ACC112 (cell line): ENCODE data around the gene CFAP20DC.
"Not testable (repeated sequence)": the region's sequence is repeated elsewhere in the genome, so short reads cannot be mapped to it uniquely, and the experiment has no call there.

ENCODE experiments used
- H2AFZ ChIP-seq: fragments of 200-600 bp; sonication (generic); one replicate; pipeline ENCODE4 v1.6.0; 2017; ENCODE audit warnings: antibody characterized with exemption, low read length; ENCODE audit not compliant: unreplicated experiment
- H3K27ac ChIP-seq: fragments of 200-600 bp; sonication (generic); 2 replicates; pipeline ENCODE4 v1.5.1; 2014; ENCODE audit warnings: low read depth, mild to moderate bottlenecking, antibody characterized with exemption, low read length, moderate library complexity
- H3K27me3 ChIP-seq: fragments of 200-600 bp; sonication (generic); 2 replicates; pipeline ENCODE4 v1.6.1; 2014; ENCODE audit warnings: mild to moderate bottlenecking, antibody characterized with exemption, low read length, moderate library complexity, mixed read lengths; ENCODE audit not compliant: insufficient read depth
- H3K36me3 ChIP-seq: fragments of 200-600 bp; sonication (generic); 2 replicates; pipeline ENCODE4 v1.6.1; 2016; ENCODE audit warnings: mild to moderate bottlenecking, antibody characterized with exemption, low read length, moderate library complexity, mixed read lengths; ENCODE audit not compliant: insufficient read depth
- H3K4me1 ChIP-seq: fragments of 200-600 bp; sonication (generic); one replicate; pipeline ENCODE4 v1.6.1; 2016; ENCODE audit warnings: low read length, mixed read lengths; ENCODE audit not compliant: insufficient read depth, unreplicated experiment, control insufficient read depth
- H3K4me3 ChIP-seq: fragments of 200-600 bp; sonication (generic); 2 replicates; pipeline ENCODE4 v1.5.1; 2014; ENCODE audit warnings: mild to moderate bottlenecking, low read depth, low read length
- H3K79me2 ChIP-seq: fragments of 200-600 bp; sonication (generic); one replicate; pipeline ENCODE4 v1.6.0; 2016; ENCODE audit warnings: low read length; ENCODE audit not compliant: control insufficient read depth, unreplicated experiment, insufficient read depth

CFAP20DC gene

GRCh38 chr3:58842050-58842747 lies 207.6 kb downstream of the CFAP20DC start:
- not testable (repeated sequence) for H3K4me3 ChIP-seq, H3K27me3 ChIP-seq, H2AFZ ChIP-seq, H3K27ac ChIP-seq, H3K4me1 ChIP-seq, H3K36me3 ChIP-seq, H3K79me2 ChIP-seq

- Histone ChIP-seq H3K27me3 (no peaks in the 10 kb centered on the region), H3K4me1 (no peaks in the 10 kb centered on the region), H3K79me2 (no peaks in the 10 kb centered on the region), H3K4me3 (no peak overlapping the region), H2AFZ (no peak overlapping the region), H3K36me3 (no peaks in the 10 kb centered on the region), H3K27ac (no peak overlapping the region)
These were observed 208.9 kb downstream of the CFAP20DC start for GRCh38 chr3:58840949-58841348.

- Histone ChIP-seq H2AFZ (no peak overlapping the region), H3K27me3 (no peaks in the 10 kb centered on the region), H3K27ac (no peak overlapping the region), H3K4me3 (no peak overlapping the region), H3K36me3 (no peaks in the 10 kb centered on the region), H3K79me2 (no peaks in the 10 kb centered on the region), H3K4me1 (peaks cover 3% of the 10 kb centered on the region)
These were observed 209.9 kb downstream of the CFAP20DC start for GRCh38 chr3:58839964-58840363.

- no peak overlapping the region for H3K27ac ChIP-seq
- no peaks in the 10 kb centered on the region for H3K79me2 ChIP-seq
- peaks cover 6% of the 10 kb centered on the region for H3K4me1 ChIP-seq
- no peak overlapping the region for H2AFZ ChIP-seq
- H3K36me3 ChIP-seq: no peaks in the 10 kb centered on the region
- no peak overlapping the region for H3K4me3 ChIP-seq
- H3K27me3 ChIP-seq: no peaks in the 10 kb centered on the region
These were observed 210.6 kb downstream of the CFAP20DC start for GRCh38 chr3:58839187-58839586.

- Histone ChIP-seq H3K27me3 (no peaks in the 10 kb centered on the region), H3K36me3 (no peaks in the 10 kb centered on the region), H3K27ac (no peak overlapping the region), H2AFZ (no peak overlapping the region), H3K4me3 (no peak overlapping the region), H3K4me1 (peaks cover 10% of the 10 kb centered on the region), H3K79me2 (no peaks in the 10 kb centered on the region)
These were observed 212.0 kb downstream of the CFAP20DC start for GRCh38 chr3:58837856-58838255.

- Histone ChIP-seq H3K79me2 (no peaks in the 10 kb centered on the region), H3K4me3 (no peak overlapping the region), H3K36me3 (no peaks in the 10 kb centered on the region), H3K4me1 (peaks cover 10% of the 10 kb centered on the region), H3K27ac (no peak overlapping the region), H3K27me3 (no peaks in the 10 kb centered on the region), H2AFZ (no peak overlapping the region)
These were observed 212.5 kb downstream of the CFAP20DC start for GRCh38 chr3:58837141-58837843.

GRCh38 chr3:58835086-58835485 lies 214.7 kb downstream of the CFAP20DC start:
- H3K4me3 ChIP-seq: no peak overlapping the region
- H3K27ac ChIP-seq: no peak overlapping the region
- no peaks in the 10 kb centered on the region for H3K27me3 ChIP-seq
- no peak overlapping the region for H2AFZ ChIP-seq
- no peaks in the 10 kb centered on the region for H3K79me2 ChIP-seq
- peaks cover 10% of the 10 kb centered on the region for H3K4me1 ChIP-seq
- H3K36me3 ChIP-seq: no peaks in the 10 kb centered on the region

GRCh38 chr3:58833491-58833890 lies 216.3 kb downstream of the CFAP20DC start:
- Histone ChIP-seq H3K36me3 (no peaks in the 10 kb centered on the region), H3K4me1 (peaks cover 10% of the 10 kb centered on the region), H3K27me3 (no peaks in the 10 kb centered on the region), H3K4me3 (no peak overlapping the region), H2AFZ (no peak overlapping the region), H3K27ac (no peak overlapping the region), H3K79me2 (no peaks in the 10 kb centered on the region)

- no peak overlapping the region for H3K27ac ChIP-seq
- H3K36me3 ChIP-seq: no peaks in the 10 kb centered on the region
- H2AFZ ChIP-seq: no peak overlapping the region
- no peak overlapping the region for H3K4me3 ChIP-seq
- peaks cover 5% of the 10 kb centered on the region for H3K4me1 ChIP-seq
- H3K27me3 ChIP-seq: no peaks in the 10 kb centered on the region
- H3K79me2 ChIP-seq: no peaks in the 10 kb centered on the region
These were observed 220.4 kb downstream of the CFAP20DC start for GRCh38 chr3:58829321-58830000.

GRCh38 chr3:58824777-58825176 lies 225.0 kb downstream of the CFAP20DC start:
- H3K4me1 ChIP-seq: no peaks in the 10 kb centered on the region
- H3K4me3 ChIP-seq: no peak overlapping the region
- no peak overlapping the region for H3K27ac ChIP-seq
- H3K36me3 ChIP-seq: no peaks in the 10 kb centered on the region
- H2AFZ ChIP-seq: no peak overlapping the region
- H3K27me3 ChIP-seq: no peaks in the 10 kb centered on the region
- H3K79me2 ChIP-seq: no peaks in the 10 kb centered on the region

GRCh38 chr3:58824285-58824684 lies 225.5 kb downstream of the CFAP20DC start:
- H2AFZ ChIP-seq: peak overlapping the region; percentile 16
- no peak overlapping the region for H3K27ac ChIP-seq
- no peak overlapping the region for H3K4me3 ChIP-seq
- H3K79me2 ChIP-seq: no peaks in the 10 kb centered on the region
- H3K27me3 ChIP-seq: no peaks in the 10 kb centered on the region
- no peaks in the 10 kb centered on the region for H3K4me1 ChIP-seq
- H3K36me3 ChIP-seq: no peaks in the 10 kb centered on the region
